ENCODE data around the gene CTDSP2.
"Not testable (repeated sequence)": the region's sequence is repeated elsewhere in the genome, so short reads cannot be mapped to it uniquely, and the experiment has no call there.

CTDSP2 gene

GRCh38 chr12:57883700-57884099 is 37.2 kb upstream of the CTDSP2 start:
- H3K4me1 ChIP-seq (ENCODE audit: control insufficient read depth in 1 of 2, insufficient read depth in 1 of 2, low read depth in 1 of 2, low read length in 1 of 2): no peaks in the 10 kb centered on the region
- TF ChIP-seq CTCF (IDR thresholded peaks at IDR 0.05): no peak
- H3K4me3 ChIP-seq (ENCODE audit: low read depth in 1 of 2, low read length in 1 of 2): no peak overlapping the region
- H3K36me3 ChIP-seq: no peaks in the 10 kb centered on the region
- H3K27ac ChIP-seq: no peak overlapping the region
- H3K9me3 ChIP-seq: no peaks in the 10 kb centered on the region
- peaks cover 11% of the 10 kb centered on the region for H3K27me3 ChIP-seq

- Histone ChIP-seq H3K4me3 (ENCODE audit: low read depth in 1 of 2, low read length in 1 of 2) (no peak overlapping the region), H3K27ac (no peak overlapping the region), H3K4me1 (ENCODE audit: control insufficient read depth in 1 of 2, insufficient read depth in 1 of 2, low read depth in 1 of 2, low read length in 1 of 2) (no peaks in the 10 kb centered on the region), H3K27me3 (peaks cover 5% of the 10 kb centered on the region), H3K9me3 (no peaks in the 10 kb centered on the region), H3K36me3 (no peaks in the 10 kb centered on the region)
- no peak for TF ChIP-seq CTCF (IDR thresholded peaks at IDR 0.05)
These were observed 36.5 kb upstream of the CTDSP2 start for GRCh38 chr12:57883057-57883456.

- Histone ChIP-seq H3K4me1 (ENCODE audit: control insufficient read depth in 1 of 2, insufficient read depth in 1 of 2, low read depth in 1 of 2, low read length in 1 of 2) (no peaks in the 10 kb centered on the region), H3K36me3 (no peaks in the 10 kb centered on the region), H3K4me3 (ENCODE audit: low read depth in 1 of 2, low read length in 1 of 2) (no peak overlapping the region), H3K27me3 (no peaks in the 10 kb centered on the region), H3K9me3 (no peaks in the 10 kb centered on the region), H3K27ac (no peak overlapping the region)
- TF ChIP-seq CTCF (IDR thresholded peaks at IDR 0.05): no peak
These were observed 36.0 kb upstream of the CTDSP2 start for GRCh38 chr12:57882575-57882974.

DNA sequence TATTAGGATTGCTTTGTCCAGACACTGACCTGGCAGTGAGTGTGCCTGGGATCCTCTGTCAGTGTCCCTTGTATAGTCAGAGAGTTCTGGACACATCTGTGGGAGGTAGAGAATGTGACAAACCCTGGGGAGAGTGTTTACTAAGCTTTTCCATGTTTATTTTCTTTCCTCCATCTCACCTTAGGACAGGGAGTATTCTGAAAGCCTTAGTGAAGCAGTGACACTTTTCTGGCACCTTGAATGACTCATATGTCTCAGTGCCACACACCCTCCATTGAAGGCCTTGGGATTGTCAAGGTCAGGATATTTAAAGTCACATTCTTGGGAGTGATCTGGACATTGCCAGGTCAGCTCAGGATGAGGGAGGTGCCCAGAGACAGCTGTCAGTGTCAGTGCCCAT is 34.9 kb upstream of the CTDSP2 start:
- Histone ChIP-seq H3K27ac (no peak overlapping the region), H3K4me1 (ENCODE audit: control insufficient read depth in 1 of 2, insufficient read depth in 1 of 2, low read depth in 1 of 2, low read length in 1 of 2) (no peaks in the 10 kb centered on the region), H3K36me3 (no peaks in the 10 kb centered on the region), H3K9me3 (no peaks in the 10 kb centered on the region), H3K27me3 (no peaks in the 10 kb centered on the region), H3K4me3 (ENCODE audit: low read depth in 1 of 2, low read length in 1 of 2) (no peak overlapping the region)
- no peak for TF ChIP-seq CTCF (IDR thresholded peaks at IDR 0.05)

GRCh38 chr12:57881035-57881434 is 34.5 kb upstream of the CTDSP2 start:
- not testable (repeated sequence) for H3K27ac ChIP-seq; H3K4me1 ChIP-seq (ENCODE audit: control insufficient read depth in 1 of 2, insufficient read depth in 1 of 2, low read depth in 1 of 2, low read length in 1 of 2); H3K4me3 ChIP-seq (ENCODE audit: low read depth in 1 of 2, low read length in 1 of 2); H3K9me3 ChIP-seq; H3K36me3 ChIP-seq; H3K27me3 ChIP-seq

GRCh38 chr12:57877876-57878275 is 31.3 kb upstream of the CTDSP2 start:
- no peak overlapping the region for H3K27ac ChIP-seq
- no peak overlapping the region for H3K4me3 ChIP-seq (ENCODE audit: low read depth in 1 of 2, low read length in 1 of 2)
- H3K36me3 ChIP-seq: no peaks in the 10 kb centered on the region
- no peak for TF ChIP-seq CTCF (IDR thresholded peaks at IDR 0.05)
- H3K9me3 ChIP-seq: no peaks in the 10 kb centered on the region
- no peaks in the 10 kb centered on the region for H3K27me3 ChIP-seq
- peaks cover 6 to 8% of the 10 kb centered on the region in 2 experiments for H3K4me1 ChIP-seq (ENCODE audit: control insufficient read depth in 1 of 2, insufficient read depth in 1 of 2, low read depth in 1 of 2, low read length in 1 of 2)

Data from neutrophil (primary cell).